DOHH2 (cell line): ENCODE data around the gene POM121L2.

ENCODE experiments used
- H3F3A ChIP-seq: fragments of 200-600 bp; sonication (generic), shearing (Covaris generic); 2 replicates; pipeline ENCODE4 v1.6.0; 2016; ENCODE audit warnings: antibody characterized with exemption, mild to moderate bottlenecking; ENCODE audit not compliant: control insufficient read depth, insufficient read depth
- H3K27ac ChIP-seq: fragments of 200-600 bp; sonication (generic); 2 replicates; pipeline ENCODE4 v1.5.1; 2014; ENCODE audit warnings: low read depth, mild to moderate bottlenecking, low read length, moderate library complexity
- H3K27me3 ChIP-seq: fragments of 200-600 bp; sonication (generic); 2 replicates; pipeline ENCODE4 v1.6.1; 2014; ENCODE audit warnings: mild to moderate bottlenecking, low read length, mixed read lengths; ENCODE audit not compliant: control insufficient read depth
- H3K36me3 ChIP-seq: fragments of 200-600 bp; sonication (generic); 2 replicates; pipeline ENCODE4 v1.6.1; 2014; ENCODE audit warnings: mild to moderate bottlenecking, low read length, moderate library complexity, mixed read lengths; ENCODE audit not compliant: control insufficient read depth
- H3K4me1 ChIP-seq: fragments of 200-600 bp; sonication (generic); 2 replicates; pipeline ENCODE4 v1.6.1; 2014; ENCODE audit warnings: mild to moderate bottlenecking, low read length, mixed read lengths; ENCODE audit not compliant: control insufficient read depth
- H3K4me2 ChIP-seq: fragments of 200-600 bp; sonication (generic); 2 replicates; pipeline ENCODE4 v1.6.0; 2014; ENCODE audit warnings: mild to moderate bottlenecking, low read length, moderate library complexity
- H3K4me3 ChIP-seq: fragments of 200-600 bp; sonication (generic); 2 replicates; pipeline ENCODE4 v1.5.1; 2014; ENCODE audit warnings: mild to moderate bottlenecking, low read length, mixed read lengths
- H3K79me2 ChIP-seq: fragments of 200-600 bp; sonication (generic); 2 replicates; pipeline ENCODE4 v1.6.1; 2014; ENCODE audit warnings: mild to moderate bottlenecking, low read length, mixed read lengths; ENCODE audit not compliant: control insufficient read depth
- H3K9me2 ChIP-seq: fragments of 200-600 bp; sonication (generic); replicated peaks from 2 replicates; pipeline ENCODE4 v1.6.1; 2014; ENCODE audit warnings: mild to moderate bottlenecking, low read length, mixed read lengths; ENCODE audit not compliant: control insufficient read depth
- H3K9me3 ChIP-seq: fragments of 200-600 bp; sonication (generic); 2 replicates; pipeline ENCODE4 v1.6.1; 2014; ENCODE audit warnings: antibody characterized with exemption, low read length, mixed read lengths; ENCODE audit not compliant: control insufficient read depth, insufficient read depth
- H4K20me1 ChIP-seq: fragments of 200-600 bp; sonication (generic); 2 replicates; pipeline ENCODE4 v1.6.0; 2014; ENCODE audit warnings: low read depth, mild to moderate bottlenecking, antibody characterized with exemption, low read length, moderate library complexity; ENCODE audit not compliant: control insufficient read depth, insufficient read depth
- EZH2phosphoT487 ChIP-seq: fragments of 200-600 bp; sonication (generic); IDR thresholded peaks from 2 replicates; pipeline ENCODE4 v1.6.1; 2017; ENCODE audit warnings: borderline replicate concordance, mild to moderate bottlenecking, antibody characterized with exemption, low read length, moderate library complexity, mixed read lengths
- TF ChIP-seq, protein P1 (sequence below): fragments of 200-600 bp; sonication (generic); IDR thresholded peaks from one replicate; pipeline ENCODE4 v1.5.1; 2014; ENCODE audit warnings: antibody characterized with exemption, mild to moderate bottlenecking, low read depth, low read length; ENCODE audit not compliant: poor library complexity, severe bottlenecking

Gene POM121L2

GRCh38 chr6:27293436-27294098 lies 18.5 kb downstream of the POM121L2 start:
- H3K27me3 ChIP-seq = peaks cover 49% of the 10 kb centered on the region
- H3K4me1 ChIP-seq = no peaks in the 10 kb centered on the region
- no peaks in the 10 kb centered on the region for H4K20me1 ChIP-seq
- H3K4me2 ChIP-seq = no peak overlapping the region
- TF ChIP-seq, protein P1, sequence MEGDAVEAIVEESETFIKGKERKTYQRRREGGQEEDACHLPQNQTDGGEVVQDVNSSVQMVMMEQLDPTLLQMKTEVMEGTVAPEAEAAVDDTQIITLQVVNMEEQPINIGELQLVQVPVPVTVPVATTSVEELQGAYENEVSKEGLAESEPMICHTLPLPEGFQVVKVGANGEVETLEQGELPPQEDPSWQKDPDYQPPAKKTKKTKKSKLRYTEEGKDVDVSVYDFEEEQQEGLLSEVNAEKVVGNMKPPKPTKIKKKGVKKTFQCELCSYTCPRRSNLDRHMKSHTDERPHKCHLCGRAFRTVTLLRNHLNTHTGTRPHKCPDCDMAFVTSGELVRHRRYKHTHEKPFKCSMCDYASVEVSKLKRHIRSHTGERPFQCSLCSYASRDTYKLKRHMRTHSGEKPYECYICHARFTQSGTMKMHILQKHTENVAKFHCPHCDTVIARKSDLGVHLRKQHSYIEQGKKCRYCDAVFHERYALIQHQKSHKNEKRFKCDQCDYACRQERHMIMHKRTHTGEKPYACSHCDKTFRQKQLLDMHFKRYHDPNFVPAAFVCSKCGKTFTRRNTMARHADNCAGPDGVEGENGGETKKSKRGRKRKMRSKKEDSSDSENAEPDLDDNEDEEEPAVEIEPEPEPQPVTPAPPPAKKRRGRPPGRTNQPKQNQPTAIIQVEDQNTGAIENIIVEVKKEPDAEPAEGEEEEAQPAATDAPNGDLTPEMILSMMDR = no peak
- TF ChIP-seq EZH2phosphoT487 = no peak
- no peak overlapping the region for H3K4me3 ChIP-seq
- H3K27ac ChIP-seq = no peak overlapping the region
- H3K9me3 ChIP-seq = no peaks in the 10 kb centered on the region
- H3F3A ChIP-seq = no peaks in the 10 kb centered on the region
- no peaks in the 10 kb centered on the region for H3K9me2 ChIP-seq
- no peaks in the 10 kb centered on the region for H3K79me2 ChIP-seq
- no peaks in the 10 kb centered on the region for H3K36me3 ChIP-seq

DNA sequence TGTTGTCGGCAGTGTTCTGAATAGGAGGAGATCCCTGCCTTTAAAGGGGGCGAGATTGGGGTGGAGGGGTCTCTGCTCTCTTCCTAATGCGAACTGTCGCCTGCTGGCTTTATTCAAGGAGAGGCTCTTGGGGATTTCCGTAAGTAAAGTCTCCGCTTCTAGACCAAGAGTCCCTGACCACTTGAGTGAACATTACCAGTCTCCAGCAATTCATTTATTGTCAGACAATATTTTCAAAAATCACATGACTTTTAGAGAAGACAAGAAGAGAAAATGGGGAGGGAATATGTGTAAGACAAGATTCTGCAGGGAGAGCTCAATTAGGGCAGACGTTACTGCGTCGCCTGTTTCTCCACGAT lies 21.2 kb downstream of the POM121L2 start:
- Histone ChIP-seq H3K27ac (no peak overlapping the region), H4K20me1 (no peaks in the 10 kb centered on the region), H3F3A (no peaks in the 10 kb centered on the region), H3K9me3 (no peaks in the 10 kb centered on the region), H3K36me3 (no peaks in the 10 kb centered on the region), H3K4me2 (no peak overlapping the region), H3K27me3 (peaks cover 45% of the 10 kb centered on the region), H3K4me3 (no peak overlapping the region), H3K9me2 (no peaks in the 10 kb centered on the region), H3K4me1 (no peaks in the 10 kb centered on the region), H3K79me2 (no peaks in the 10 kb centered on the region)
- no peak for TF ChIP-seq EZH2phosphoT487
- TF ChIP-seq, protein P1 = no peak

DNA sequence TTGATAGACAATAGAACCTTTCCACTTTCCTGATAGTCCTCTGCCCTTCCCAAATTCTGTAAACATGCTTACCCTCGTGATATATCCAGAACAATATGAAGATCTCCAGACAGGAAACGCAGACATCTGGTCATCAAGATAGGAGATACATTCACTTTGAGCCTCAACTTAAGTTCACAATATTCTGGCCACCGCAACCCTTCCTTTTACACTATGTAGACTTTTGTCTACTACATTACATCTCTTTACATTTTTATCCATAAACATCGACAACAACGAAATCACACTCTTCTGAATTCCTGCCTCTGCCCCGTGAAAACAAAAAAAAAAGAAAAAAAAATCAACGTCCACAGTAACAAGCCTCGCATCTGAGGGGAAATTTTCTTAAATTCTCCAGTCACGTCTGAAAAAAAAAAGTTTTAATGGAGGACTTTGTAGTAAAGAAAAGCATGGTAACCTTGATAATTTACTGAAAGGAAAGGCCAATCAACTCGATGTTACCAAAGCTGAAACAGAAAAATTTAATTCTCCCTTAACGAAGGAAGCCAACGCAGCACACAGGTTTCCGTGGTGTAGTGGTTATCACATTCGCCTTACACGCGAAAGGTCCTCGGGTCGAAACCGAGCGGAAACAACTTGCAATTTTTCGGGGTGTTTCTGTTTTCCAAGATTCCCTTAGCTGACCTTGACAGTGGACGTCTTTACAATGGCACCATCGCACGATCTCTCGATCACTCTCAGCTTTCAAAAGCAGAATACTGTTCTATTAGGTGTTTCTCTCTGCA lies 21.8 kb downstream of the POM121L2 start:
- no peaks in the 10 kb centered on the region for H3K9me2 ChIP-seq
- no peaks in the 10 kb centered on the region for H3K79me2 ChIP-seq
- H3K27ac ChIP-seq = no peak overlapping the region
- H3K27me3 ChIP-seq = peaks cover 40% of the 10 kb centered on the region
- H3K9me3 ChIP-seq = no peaks in the 10 kb centered on the region
- H3K4me2 ChIP-seq = no peak overlapping the region
- H3F3A ChIP-seq = no peaks in the 10 kb centered on the region
- H3K4me3 ChIP-seq = no peak overlapping the region
- TF ChIP-seq, protein P1 = no peak
- TF ChIP-seq EZH2phosphoT487 = no peak
- no peaks in the 10 kb centered on the region for H3K4me1 ChIP-seq
- no peaks in the 10 kb centered on the region for H3K36me3 ChIP-seq
- H4K20me1 ChIP-seq = no peaks in the 10 kb centered on the region
